Measurements from ENCODE around the gene DENND1B. TPM values are rescaled to one million over a fixed set of nuclear protein-coding genes. Genes with fewer than 3 reads are reported as not detected.

The DENND1B gene
- total RNA-seq, 1 experiment from 2014 or later, result 28.2 TPM

DNA sequence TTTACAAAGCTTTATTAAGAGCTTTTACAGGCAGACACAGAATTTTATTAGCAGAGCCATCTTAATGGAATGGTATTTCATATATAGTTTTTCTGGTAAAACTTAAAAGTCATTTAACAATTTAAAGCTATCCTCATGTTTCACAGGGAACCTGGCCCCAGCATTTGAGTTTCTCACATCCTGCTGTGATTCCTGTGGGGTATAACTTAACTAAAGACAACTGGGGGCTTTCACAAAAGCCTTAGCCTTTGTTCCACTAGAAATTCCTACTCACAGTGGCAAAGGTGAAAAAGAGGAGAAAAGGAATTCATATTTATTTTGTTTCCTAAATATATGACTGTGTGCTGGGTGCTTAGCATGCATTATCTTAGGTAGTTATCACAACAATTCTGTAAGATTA, 233.9 kb downstream of the DENND1B start:
- CTCF ChIA-PET, result no interaction called here
- no peak overlapping the region for H3K4me3 Mint-ChIP-seq (ENCODE audit: low read depth, unreplicated experiment)
- H3K9me3 Mint-ChIP-seq (ENCODE audit: low read depth, unreplicated experiment), result no peaks in the 10 kb centered on the region
- no peaks in the 10 kb centered on the region for H3K27me3 Mint-ChIP-seq (ENCODE audit: unreplicated experiment)
- TF ChIP-seq CTCF (IDR thresholded peaks at IDR 0.05; ENCODE audit: unreplicated experiment), result no peak
- no peak overlapping the region for H3K27ac Mint-ChIP-seq (ENCODE audit: unreplicated experiment)
- H3K4me1 Mint-ChIP-seq (ENCODE audit: low read depth, unreplicated experiment), result no peaks in the 10 kb centered on the region
- BruUV-seq (replicated peaks), result no TSS peak
- no peak for DNase-seq
- intact Hi-C loops (cut with micrococcal nuclease; ENCODE audit: unreplicated experiment), result no loop called here
- no peaks in the 10 kb centered on the region for H3K36me3 Mint-ChIP-seq (ENCODE audit: insufficient read depth, unreplicated experiment)

DNA sequence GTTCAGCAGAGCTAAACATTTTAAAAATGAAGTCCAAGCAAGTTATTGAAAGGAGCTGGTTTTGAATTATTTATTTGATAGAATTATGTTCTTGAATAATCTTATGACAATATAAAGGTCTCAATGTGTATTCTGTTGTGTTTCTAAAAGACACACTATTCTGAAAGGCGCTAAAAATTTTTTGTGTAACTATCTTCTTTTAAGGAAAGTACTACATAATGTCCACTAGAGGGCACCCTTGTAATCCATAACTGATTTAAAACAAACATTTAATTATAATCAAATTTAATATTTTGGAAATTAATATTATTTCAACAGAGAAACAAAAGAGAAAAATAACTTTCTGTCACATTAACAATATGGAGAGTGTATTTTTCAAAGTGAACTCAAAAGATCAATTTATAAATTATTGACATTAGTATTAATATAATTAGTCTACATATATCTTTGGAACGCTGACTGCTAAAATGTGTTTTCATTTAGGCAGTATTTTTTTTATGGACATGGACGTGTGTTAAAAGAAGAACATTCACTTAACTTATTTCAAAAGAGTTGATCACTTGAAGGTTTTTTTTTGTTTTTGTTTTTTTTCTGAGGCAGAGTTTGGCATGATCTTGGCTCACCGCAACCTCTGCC, 248.4 kb downstream of the DENND1B start:
- peak; percentile 42 for TF ChIP-seq CTCF (IDR thresholded peaks at IDR 0.05; ENCODE audit: unreplicated experiment)
- no peaks in the 10 kb centered on the region for H3K36me3 Mint-ChIP-seq (ENCODE audit: insufficient read depth, unreplicated experiment)
- CTCF ChIA-PET, result interaction anchor here (1.0 kb wide), 1 partner anchor 127 kb away, joined by 6 read pairs; no protein-coding TSS in a partner anchor
- no peak overlapping the region for H3K4me3 Mint-ChIP-seq (ENCODE audit: low read depth, unreplicated experiment)
- H3K27ac Mint-ChIP-seq (ENCODE audit: unreplicated experiment), result no peak overlapping the region
- no TSS peak for BruUV-seq (replicated peaks)
- no peaks in the 10 kb centered on the region for H3K9me3 Mint-ChIP-seq (ENCODE audit: low read depth, unreplicated experiment)
- no peaks in the 10 kb centered on the region for H3K4me1 Mint-ChIP-seq (ENCODE audit: low read depth, unreplicated experiment)
- intact Hi-C loops (cut with micrococcal nuclease; ENCODE audit: unreplicated experiment), result loop anchor here (5.0 kb wide), 1 partner anchor 1160 kb away; no protein-coding TSS in a partner anchor
- no peaks in the 10 kb centered on the region for H3K27me3 Mint-ChIP-seq (ENCODE audit: unreplicated experiment)
- no peak for DNase-seq

- intact Hi-C loops (cut with micrococcal nuclease; ENCODE audit: unreplicated experiment), result loop anchor here (1.0 to 5.0 kb wide), 5 partner anchors 119 to 1178 kb away; no protein-coding TSS in a partner anchor
- Mint-ChIP-seq H3K9me3 (ENCODE audit: low read depth, unreplicated experiment) (no peaks in the 10 kb centered on the region), H3K27ac (ENCODE audit: unreplicated experiment) (no peak overlapping the region), H3K36me3 (ENCODE audit: insufficient read depth, unreplicated experiment) (no peaks in the 10 kb centered on the region), H3K27me3 (ENCODE audit: unreplicated experiment) (no peaks in the 10 kb centered on the region), H3K4me1 (ENCODE audit: low read depth, unreplicated experiment) (no peaks in the 10 kb centered on the region), H3K4me3 (ENCODE audit: low read depth, unreplicated experiment) (no peak overlapping the region)
- DNase-seq, result peak; percentile 51
- peak; percentile 72 for TF ChIP-seq CTCF (IDR thresholded peaks at IDR 0.05; ENCODE audit: unreplicated experiment)
- no TSS peak for BruUV-seq (replicated peaks)
- CTCF ChIA-PET, result no interaction called here
Observed at GRCh38 chr1:197521118-197521739, 254.1 kb downstream of the DENND1B start.

- no peak for DNase-seq
- intact Hi-C loops (cut with micrococcal nuclease; ENCODE audit: unreplicated experiment), result loop anchor here (5.0 kb wide), 4 partner anchors 118 to 947 kb away; no protein-coding TSS in a partner anchor
- CTCF ChIA-PET, result interaction anchor here (0.8 to 1.9 kb wide), 4 partner anchors 15 to 979 kb away, joined by 3 to 7 read pairs (median 3); no protein-coding TSS in a partner anchor
- Mint-ChIP-seq H3K9me3 (ENCODE audit: low read depth, unreplicated experiment) (no peaks in the 10 kb centered on the region), H3K27me3 (ENCODE audit: unreplicated experiment) (no peaks in the 10 kb centered on the region), H3K36me3 (ENCODE audit: insufficient read depth, unreplicated experiment) (no peaks in the 10 kb centered on the region), H3K4me3 (ENCODE audit: low read depth, unreplicated experiment) (no peak overlapping the region), H3K27ac (ENCODE audit: unreplicated experiment) (no peak overlapping the region), H3K4me1 (ENCODE audit: low read depth, unreplicated experiment) (no peaks in the 10 kb centered on the region)
- BruUV-seq (replicated peaks), result no TSS peak
- TF ChIP-seq CTCF (IDR thresholded peaks at IDR 0.05; ENCODE audit: unreplicated experiment), result peak; percentile 30
Observed at GRCh38 chr1:197519741-197520334, 255.4 kb downstream of the DENND1B start.

Data from Calu3 (cell line).